K562 (cell line): ENCODE results near the gene ERCC6L. TPM values are rescaled to one million over a fixed set of nuclear protein-coding genes. Genes with fewer than 3 reads are reported as not detected.

ENCODE experiments used
- ATF2 ChIP-seq: sonication (generic); formaldehyde crosslinking; IDR thresholded peaks from 2 replicates; pipeline ENCODE4 v1.8.1; 2022; ENCODE audit warnings: missing genetic modification reagents
- CCNT2 ChIP-seq: IDR thresholded peaks from 2 replicates; pipeline ENCODE4 v1.6.1; 2011; ENCODE audit warnings: borderline replicate concordance, low read depth, mild to moderate bottlenecking, moderate library complexity, mixed read lengths, low read length; ENCODE audit not compliant: insufficient read length; ENCODE audit errors: extremely low read depth
- E2F4 ChIP-seq: sonication (generic); formaldehyde crosslinking; IDR thresholded peaks from 2 replicates; pipeline ENCODE4 v1.8.0; 2022; ENCODE audit warnings: mild to moderate bottlenecking, low read depth, missing genetic modification reagents
- MAFG ChIP-seq: fragments of 450-650 bp; conservative IDR thresholded peaks from 2 replicates; pipeline ENCODE4 v1.6.1; 2016; ENCODE audit warnings: missing genetic modification characterization, missing compliant biosample characterization
- MGA ChIP-seq: fragments of 450-650 bp; IDR thresholded peaks from 2 replicates; pipeline ENCODE4 v1.6.1; 2016; ENCODE audit warnings: mild to moderate bottlenecking, moderate library complexity
- PHF20 ChIP-seq: fragments of 450-650 bp; IDR thresholded peaks from 2 replicates; pipeline ENCODE4 v1.6.1; 2018; ENCODE audit not compliant: partially characterized antibody
- RCOR1 ChIP-seq, 2 experiments: IDR thresholded peaks; 2 replicates each; pipeline ENCODE4 v1.6.1; 2012; ENCODE audit warnings: low read depth in 2 of 2, low read length in 2 of 2, borderline replicate concordance in 1 of 2, improper control_type of control experiment in 1 of 2
- ZBTB43 ChIP-seq: sonication (generic); formaldehyde crosslinking; IDR thresholded peaks from 2 replicates; pipeline ENCODE4 v1.8.0; 2023; ENCODE audit warnings: mild to moderate bottlenecking, missing genetic modification reagents
- ZNF174 ChIP-seq: fragments of 250-450 bp; sonication (Bioruptor Pico); IDR thresholded peaks from 2 replicates; pipeline ENCODE4 v1.4.0; 2020; ENCODE audit warnings: mild to moderate bottlenecking
- ZNF444 ChIP-seq: fragments of 250-450 bp; sonication (Bioruptor Pico); IDR thresholded peaks from 2 replicates; pipeline ENCODE4 v1.4.0; 2020; ENCODE audit warnings: mild to moderate bottlenecking, moderate library complexity
- polyA plus RNA-seq, 8 experiments: library from polyadenylated mRNA; depleted of rRNA in 4 of 8; stranded (reverse) in 5 of 8; unstranded in 3 of 8; fragments of >200 nt; fragmentation: Nextera tagmentation in 2 of 8; fragmentation: Illumina TruSeq in 1 of 8; extraction: Ambion mirVana in 2 of 8; extraction: Trizol in 1 of 8; gene quantifications; 2 replicates each; pipeline versions ENCODE4 v1.2.1 to v1.2.3, GENCODE V29; 2011 to 2014; ENCODE audit warnings: inconsistent platforms in 1 of 8, missing spikeins in 1 of 8
- total RNA-seq, 7 experiments: library from RNA; depleted of rRNA in 6 of 7; stranded (reverse); fragments of >200 nt in 6 of 7; fragmentation: Illumina TruSeq in 2 of 7; extraction: Trizol in 2 of 7; gene quantifications; 2 replicates each; pipeline versions ENCODE4 v1.2.1 to v1.2.3, GENCODE V29; 2011 to 2021; ENCODE audit warnings: low replicate concordance in 1 of 7

ERCC6L gene
- total and polyA plus RNA-seq, 9 of the 15 experiments (the other 6 are each of a cell fraction or from before 2014, with no cell fraction given) = 6.4 to 17.4 (median 11.9) TPM

GRCh38 chrX:72181178-72182125 lies 57.4 kb downstream of the ERCC6L start, which contains the start of gene PIN4 (continued):
- peak; percentile 57; the same call in 1 of the 2 replicates for TF ChIP-seq MGA
- TF ChIP-seq ZNF174 = no peak
- no peak for TF ChIP-seq ZBTB43 (CRISPR knock-in tag)
- TF ChIP-seq PHF20 = peak; percentile 77
- TF ChIP-seq CCNT2 = no peak
- TF ChIP-seq RCOR1 (IDR thresholded peaks at IDR 0.05; ENCODE audit: borderline replicate concordance in 1 of 2, low read depth in 2 of 2, low read length in 2 of 2) = no peak
- no peak for TF ChIP-seq ZNF444 (CRISPR knock-in tag)
- no peak for TF ChIP-seq ATF2 (CRISPR knock-in tag)
- no peak for TF ChIP-seq MAFG (tag)
- TF ChIP-seq E2F4 = no peak
